Measurements from ENCODE around the gene ZNF221.

DNA sequence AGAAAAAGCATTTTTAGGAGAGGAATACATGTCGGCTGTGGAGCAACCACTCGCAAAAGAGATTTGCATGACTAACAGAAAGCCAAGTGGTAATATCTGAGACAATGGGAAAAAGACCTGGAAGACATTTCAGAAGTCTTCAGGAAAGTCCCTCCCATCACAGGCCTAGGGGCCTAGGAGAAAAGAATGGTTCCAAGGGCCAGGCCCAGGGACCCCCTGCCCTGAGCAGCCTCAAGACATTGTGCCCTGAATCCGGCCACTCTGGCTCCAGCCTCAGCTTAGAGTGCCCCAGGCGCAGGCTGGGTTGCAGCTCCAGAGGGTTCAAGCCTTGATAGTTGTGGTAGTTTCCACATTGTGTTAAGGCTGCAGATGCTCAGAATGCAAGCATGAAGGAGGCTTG, 9.4 kb downstream of the ZNF221 start:
- TF ChIP-seq, protein P1, sequence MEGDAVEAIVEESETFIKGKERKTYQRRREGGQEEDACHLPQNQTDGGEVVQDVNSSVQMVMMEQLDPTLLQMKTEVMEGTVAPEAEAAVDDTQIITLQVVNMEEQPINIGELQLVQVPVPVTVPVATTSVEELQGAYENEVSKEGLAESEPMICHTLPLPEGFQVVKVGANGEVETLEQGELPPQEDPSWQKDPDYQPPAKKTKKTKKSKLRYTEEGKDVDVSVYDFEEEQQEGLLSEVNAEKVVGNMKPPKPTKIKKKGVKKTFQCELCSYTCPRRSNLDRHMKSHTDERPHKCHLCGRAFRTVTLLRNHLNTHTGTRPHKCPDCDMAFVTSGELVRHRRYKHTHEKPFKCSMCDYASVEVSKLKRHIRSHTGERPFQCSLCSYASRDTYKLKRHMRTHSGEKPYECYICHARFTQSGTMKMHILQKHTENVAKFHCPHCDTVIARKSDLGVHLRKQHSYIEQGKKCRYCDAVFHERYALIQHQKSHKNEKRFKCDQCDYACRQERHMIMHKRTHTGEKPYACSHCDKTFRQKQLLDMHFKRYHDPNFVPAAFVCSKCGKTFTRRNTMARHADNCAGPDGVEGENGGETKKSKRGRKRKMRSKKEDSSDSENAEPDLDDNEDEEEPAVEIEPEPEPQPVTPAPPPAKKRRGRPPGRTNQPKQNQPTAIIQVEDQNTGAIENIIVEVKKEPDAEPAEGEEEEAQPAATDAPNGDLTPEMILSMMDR (IDR thresholded peaks at IDR 0.05) = no peak
- TF ChIP-seq, protein P2, sequence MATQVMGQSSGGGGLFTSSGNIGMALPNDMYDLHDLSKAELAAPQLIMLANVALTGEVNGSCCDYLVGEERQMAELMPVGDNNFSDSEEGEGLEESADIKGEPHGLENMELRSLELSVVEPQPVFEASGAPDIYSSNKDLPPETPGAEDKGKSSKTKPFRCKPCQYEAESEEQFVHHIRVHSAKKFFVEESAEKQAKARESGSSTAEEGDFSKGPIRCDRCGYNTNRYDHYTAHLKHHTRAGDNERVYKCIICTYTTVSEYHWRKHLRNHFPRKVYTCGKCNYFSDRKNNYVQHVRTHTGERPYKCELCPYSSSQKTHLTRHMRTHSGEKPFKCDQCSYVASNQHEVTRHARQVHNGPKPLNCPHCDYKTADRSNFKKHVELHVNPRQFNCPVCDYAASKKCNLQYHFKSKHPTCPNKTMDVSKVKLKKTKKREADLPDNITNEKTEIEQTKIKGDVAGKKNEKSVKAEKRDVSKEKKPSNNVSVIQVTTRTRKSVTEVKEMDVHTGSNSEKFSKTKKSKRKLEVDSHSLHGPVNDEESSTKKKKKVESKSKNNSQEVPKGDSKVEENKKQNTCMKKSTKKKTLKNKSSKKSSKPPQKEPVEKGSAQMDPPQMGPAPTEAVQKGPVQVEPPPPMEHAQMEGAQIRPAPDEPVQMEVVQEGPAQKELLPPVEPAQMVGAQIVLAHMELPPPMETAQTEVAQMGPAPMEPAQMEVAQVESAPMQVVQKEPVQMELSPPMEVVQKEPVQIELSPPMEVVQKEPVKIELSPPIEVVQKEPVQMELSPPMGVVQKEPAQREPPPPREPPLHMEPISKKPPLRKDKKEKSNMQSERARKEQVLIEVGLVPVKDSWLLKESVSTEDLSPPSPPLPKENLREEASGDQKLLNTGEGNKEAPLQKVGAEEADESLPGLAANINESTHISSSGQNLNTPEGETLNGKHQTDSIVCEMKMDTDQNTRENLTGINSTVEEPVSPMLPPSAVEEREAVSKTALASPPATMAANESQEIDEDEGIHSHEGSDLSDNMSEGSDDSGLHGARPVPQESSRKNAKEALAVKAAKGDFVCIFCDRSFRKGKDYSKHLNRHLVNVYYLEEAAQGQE (IDR thresholded peaks at IDR 0.05; ENCODE audit: insufficient read depth in 1 of 2, low read depth in 2 of 2, low read length in 1 of 2) = no peak
- TF ChIP-seq SIN3A (IDR thresholded peaks at IDR 0.05; ENCODE audit: borderline replicate concordance, insufficient read depth, low read depth, low read length) (no peak), POLR2AphosphoS5 (IDR thresholded peaks at IDR 0.05; ENCODE audit: low read depth, low read length) (no peak)
